Muscle layer of duodenum (tissue), 2 donors: Measurements from ENCODE around the gene GSTO2.

ENCODE experiments used
- H3K27ac ChIP-seq: one replicate; pipeline ENCODE4 v1.7.0; 2013; ENCODE audit warnings: mild to moderate bottlenecking, low read length
- H3K27me3 ChIP-seq: one replicate; pipeline ENCODE4 v1.7.0; 2013; ENCODE audit warnings: low read depth, mild to moderate bottlenecking, control low read depth, low read length
- H3K36me3 ChIP-seq, 2 donors: one replicate each; pipeline ENCODE4 v1.7.0; 2013; ENCODE audit warnings: low read length in 2 of 2, control low read depth in 1 of 2, mild to moderate bottlenecking in 1 of 2; ENCODE audit not compliant: insufficient read depth in 2 of 2, control insufficient read depth in 1 of 2
- H3K4me1 ChIP-seq, 2 donors: one replicate each; pipeline ENCODE4 v1.7.0; 2013; ENCODE audit warnings: low read length in 2 of 2, mild to moderate bottlenecking in 2 of 2, control low read depth in 1 of 2, moderate library complexity in 1 of 2; ENCODE audit not compliant: insufficient read depth in 2 of 2, control insufficient read depth in 1 of 2
- H3K4me3 ChIP-seq, 2 donors: one replicate each; pipeline ENCODE4 v1.7.0; 2013; ENCODE audit warnings: low read length in 2 of 2, low read depth in 1 of 2, mild to moderate bottlenecking in 1 of 2
- H3K9me3 ChIP-seq, 2 donors: one replicate each; pipeline ENCODE4 v1.7.0; 2013; ENCODE audit warnings: low read length in 2 of 2, control low read depth in 1 of 2, mild to moderate bottlenecking in 1 of 2; ENCODE audit not compliant: control insufficient read depth in 1 of 2
- donor health status: healthy.

GSTO2 gene

GRCh38 chr10:104254493-104255310 lies 14.3 kb upstream of the GSTO2 start, which contains the start of gene GSTO1:
TSS of gene GSTO1 (plus strand) at chr10:104254892. CDS start at chr10:104254929, 37 bp downstream.
- H3K27ac ChIP-seq, result peak within 1 kb of the TSS; percentile 97
- H3K4me3 ChIP-seq, result peak within 1 kb of the TSS; percentile 82 to 94
- peaks cover 14 to 18% of the 10 kb centered on the region in 2 donors for H3K4me1 ChIP-seq
- H3K27me3 ChIP-seq, result no peaks in the 10 kb centered on the region
- H3K9me3 ChIP-seq, result no peaks in the 10 kb centered on the region
- peaks cover 13 to 25% of the 10 kb centered on the region in 2 donors for H3K36me3 ChIP-seq

GRCh38 chr10:104255311-104255981 lies 13.5 kb upstream of the GSTO2 start:
- H3K4me3 ChIP-seq, result peak overlapping the region; percentile 82 to 94
- H3K4me1 ChIP-seq, result peaks cover 18 to 21% of the 10 kb centered on the region in 2 donors
- no peaks in the 10 kb centered on the region for H3K9me3 ChIP-seq
- H3K36me3 ChIP-seq, result peaks cover 18 to 32% of the 10 kb centered on the region in 2 donors
- no peaks in the 10 kb centered on the region for H3K27me3 ChIP-seq
- peak overlapping the region; percentile 97 for H3K27ac ChIP-seq

DNA sequence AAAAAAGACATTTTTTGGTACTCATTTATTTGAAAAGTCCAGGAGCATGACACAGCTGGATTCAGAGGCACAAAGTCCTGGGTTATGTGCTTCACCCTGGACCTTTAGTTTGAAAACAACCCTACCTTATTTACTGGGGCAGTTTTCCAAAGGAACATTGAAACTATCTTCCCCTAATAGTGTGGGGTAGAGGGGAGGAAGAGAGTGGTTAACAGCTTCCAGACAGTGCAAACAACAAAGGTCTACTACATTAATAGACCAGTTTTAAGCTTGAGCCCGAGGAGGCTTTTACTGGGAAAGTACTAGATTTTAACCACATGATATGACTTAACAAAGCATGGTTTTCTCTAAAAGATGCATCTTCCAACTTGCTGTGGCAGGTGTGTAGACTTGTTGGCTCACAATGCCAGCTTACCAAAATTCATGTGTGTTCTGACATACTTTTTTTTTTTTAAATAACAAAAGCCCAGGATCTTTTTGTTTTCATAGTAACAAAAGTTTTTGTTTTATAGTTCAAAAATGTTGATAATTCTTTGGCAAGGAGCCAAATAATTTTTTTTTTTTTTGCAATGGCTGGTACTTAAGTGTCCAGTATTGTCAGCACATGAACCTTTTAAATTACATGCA lies 12.5 kb upstream of the GSTO2 start:
- H3K27ac ChIP-seq, result peak overlapping the region; percentile 97
- H3K4me1 ChIP-seq, result peaks cover 18 to 23% of the 10 kb centered on the region in 2 donors
- H3K36me3 ChIP-seq, result peaks cover 21 to 40% of the 10 kb centered on the region in 2 donors
- peak overlapping the region; percentile 82 to 94 for H3K4me3 ChIP-seq
- H3K9me3 ChIP-seq, result no peaks in the 10 kb centered on the region
- H3K27me3 ChIP-seq, result no peaks in the 10 kb centered on the region

- Histone ChIP-seq H3K27me3 (no peaks in the 10 kb centered on the region), H3K27ac (no peak overlapping the region), H3K36me3 (peaks cover 29 to 46% of the 10 kb centered on the region in 2 donors), H3K9me3 (no peaks in the 10 kb centered on the region), H3K4me1 (peaks cover 18 to 23% of the 10 kb centered on the region in 2 donors), H3K4me3 (peak overlapping the region; percentile 82 to 94)
These were observed 11.7 kb upstream of the GSTO2 start for GRCh38 chr10:104257235-104257634.

- H3K4me3 ChIP-seq, result no peak overlapping the region
- H3K36me3 ChIP-seq, result peaks cover 30 to 55% of the 10 kb centered on the region in 2 donors
- H3K9me3 ChIP-seq, result no peaks in the 10 kb centered on the region
- no peak overlapping the region for H3K27ac ChIP-seq
- H3K27me3 ChIP-seq, result no peaks in the 10 kb centered on the region
- H3K4me1 ChIP-seq, result peaks cover 18 to 23% of the 10 kb centered on the region in 2 donors
These were observed 10.8 kb upstream of the GSTO2 start for GRCh38 chr10:104258209-104258608.

DNA sequence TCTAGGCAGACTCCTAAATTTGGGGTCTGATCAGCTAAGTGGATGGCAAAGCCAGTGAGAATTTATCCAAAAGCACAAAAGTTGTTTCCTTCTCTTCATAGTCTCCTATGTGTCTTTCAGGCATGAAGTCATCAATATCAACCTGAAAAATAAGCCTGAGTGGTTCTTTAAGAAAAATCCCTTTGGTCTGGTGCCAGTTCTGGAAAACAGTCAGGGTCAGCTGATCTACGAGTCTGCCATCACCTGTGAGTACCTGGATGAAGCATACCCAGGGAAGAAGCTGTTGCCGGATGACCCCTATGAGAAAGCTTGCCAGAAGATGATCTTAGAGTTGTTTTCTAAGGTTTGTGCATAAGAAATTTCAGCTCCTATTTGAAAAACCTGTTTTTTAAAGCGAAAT lies 9.5 kb upstream of the GSTO2 start:
- Histone ChIP-seq H3K36me3 (peaks cover 40 to 66% of the 10 kb centered on the region in 2 donors), H3K4me3 (no peak overlapping the region), H3K4me1 (peaks cover 9 to 23% of the 10 kb centered on the region in 2 donors)

GRCh38 chr10:104259999-104260774 lies 8.8 kb upstream of the GSTO2 start:
- H3K4me1 ChIP-seq, result peaks cover 9 to 27% of the 10 kb centered on the region in 2 donors

More for the DNA sequence above, 9.5 kb upstream of the GSTO2 start:
- no peaks in the 10 kb centered on the region for H3K27me3 ChIP-seq
- H3K27ac ChIP-seq, result peak overlapping the region; percentile 79
- H3K9me3 ChIP-seq, result no peaks in the 10 kb centered on the region

GRCh38 chr10:104260775-104261115 lies 8.2 kb upstream of the GSTO2 start:
- peaks cover 8 to 27% of the 10 kb centered on the region in 2 donors for H3K4me1 ChIP-seq
- H3K4me3 ChIP-seq, result no peak overlapping the region
- peaks cover 53 to 72% of the 10 kb centered on the region in 2 donors for H3K36me3 ChIP-seq
- H3K27ac ChIP-seq, result peak overlapping the region; percentile 79
- no peaks in the 10 kb centered on the region for H3K27me3 ChIP-seq
- H3K9me3 ChIP-seq, result no peaks in the 10 kb centered on the region

More at GRCh38 chr10:104259999-104260774, 8.8 kb upstream of the GSTO2 start:
- Histone ChIP-seq H3K27me3 (no peaks in the 10 kb centered on the region), H3K27ac (peak overlapping the region; percentile 79), H3K36me3 (peaks cover 47 to 70% of the 10 kb centered on the region in 2 donors), H3K4me3 (no peak overlapping the region), H3K9me3 (no peaks in the 10 kb centered on the region)

GRCh38 chr10:104262055-104262454 lies 6.9 kb upstream of the GSTO2 start:
- Histone ChIP-seq H3K4me1 (peaks cover 0 to 19% of the 10 kb centered on the region in 2 donors), H3K27ac (no peak overlapping the region), H3K36me3 (peaks cover 55 to 84% of the 10 kb centered on the region in 2 donors), H3K4me3 (no peak overlapping the region), H3K9me3 (no peaks in the 10 kb centered on the region), H3K27me3 (no peaks in the 10 kb centered on the region)

DNA sequence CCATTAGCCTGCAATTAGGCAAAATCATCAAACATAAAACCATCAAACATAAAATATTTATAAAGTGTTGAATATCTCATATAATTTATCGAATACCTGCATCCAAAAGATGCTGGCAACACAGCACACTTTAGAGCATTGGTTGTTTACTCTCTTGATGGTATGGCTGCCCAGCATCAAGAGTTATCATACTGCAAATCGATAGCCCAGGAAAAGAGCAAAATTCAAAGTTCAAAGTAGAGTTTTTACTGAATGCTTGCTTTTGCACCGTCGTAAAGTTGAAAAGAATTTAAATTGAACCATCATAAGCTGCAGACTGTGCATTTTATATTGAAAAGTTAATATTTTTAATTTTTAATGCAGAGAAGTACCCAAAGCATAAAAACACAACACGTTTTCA lies 4.2 kb upstream of the GSTO2 start:
- Histone ChIP-seq H3K9me3 (no peaks in the 10 kb centered on the region), H3K4me3 (no peak overlapping the region), H3K27me3 (no peaks in the 10 kb centered on the region), H3K36me3 (peaks cover 41 to 79% of the 10 kb centered on the region in 2 donors), H3K4me1 (peaks cover 10 to 29% of the 10 kb centered on the region in 2 donors), H3K27ac (no peak overlapping the region)
